Activated CD4-positive, alpha-beta T cell treated with anti-CD3 and anti-CD28 coated beads, Interleukin-2, amount 50 U/mL, for 16 hours (primary cell): ENCODE data around the gene KLKB1.
"Not testable (repeated sequence)": the region's sequence is repeated elsewhere in the genome, so short reads cannot be mapped to it uniquely, and the experiment has no call there.

Experiments
- DNase-seq: peaks from one replicate; pipeline ENCODE4 v3.0.0-alpha.2; 2020

KLKB1 gene

GRCh38 chr4:186227744-186228513 is 622 bp downstream of the KLKB1 start:
- no peak for DNase-seq

- DNase-seq, result no peak
Observed at GRCh38 chr4:186228514-186228894, 1.2 kb downstream of the KLKB1 start.

DNA sequence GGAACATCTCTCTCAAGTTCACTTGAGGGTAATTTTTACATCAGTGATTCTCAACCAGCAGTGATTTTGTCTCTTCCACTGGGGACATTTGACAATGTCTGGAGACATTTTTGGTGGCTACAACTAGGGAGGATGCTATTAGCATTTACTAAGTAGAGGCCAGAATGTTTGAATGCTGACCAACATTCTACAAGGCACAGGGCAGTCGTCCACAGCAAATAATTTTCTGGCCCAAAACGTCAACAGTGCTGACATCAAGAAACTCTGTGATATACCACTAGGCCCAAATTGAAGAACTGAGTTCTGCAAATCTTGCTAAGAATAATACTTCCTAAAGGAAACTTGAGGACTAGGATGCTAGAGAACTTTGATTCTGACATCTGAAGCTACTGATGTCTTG is 7.1 kb downstream of the KLKB1 start:
- no peak for DNase-seq

DNA sequence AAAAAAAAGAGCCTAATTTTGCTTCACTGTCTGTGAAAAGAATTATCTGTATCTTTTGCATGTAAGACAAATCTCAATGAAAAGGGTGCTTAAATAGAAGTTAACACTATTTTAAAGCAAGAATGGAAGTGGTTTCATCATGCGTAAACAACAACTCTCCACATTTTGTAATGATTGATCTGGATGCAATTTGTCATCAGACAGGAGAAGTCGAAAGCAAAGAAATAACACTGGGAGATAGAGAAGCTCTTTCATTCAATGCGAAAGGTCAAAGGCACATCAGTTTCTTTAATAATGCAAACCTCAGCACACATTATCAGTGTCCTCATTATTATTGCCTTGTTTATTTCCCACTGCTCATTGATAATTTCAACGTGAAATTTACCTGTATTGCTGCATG is 8.8 kb downstream of the KLKB1 start:
- no peak for DNase-seq

GRCh38 chr4:186240452-186240847 is 13.1 kb downstream of the KLKB1 start:
- no peak for DNase-seq

- no peak for DNase-seq
Observed at GRCh38 chr4:186240848-186241491, 13.7 kb downstream of the KLKB1 start.

- no peak for DNase-seq
Observed at GRCh38 chr4:186241616-186242015, 14.3 kb downstream of the KLKB1 start.

DNA sequence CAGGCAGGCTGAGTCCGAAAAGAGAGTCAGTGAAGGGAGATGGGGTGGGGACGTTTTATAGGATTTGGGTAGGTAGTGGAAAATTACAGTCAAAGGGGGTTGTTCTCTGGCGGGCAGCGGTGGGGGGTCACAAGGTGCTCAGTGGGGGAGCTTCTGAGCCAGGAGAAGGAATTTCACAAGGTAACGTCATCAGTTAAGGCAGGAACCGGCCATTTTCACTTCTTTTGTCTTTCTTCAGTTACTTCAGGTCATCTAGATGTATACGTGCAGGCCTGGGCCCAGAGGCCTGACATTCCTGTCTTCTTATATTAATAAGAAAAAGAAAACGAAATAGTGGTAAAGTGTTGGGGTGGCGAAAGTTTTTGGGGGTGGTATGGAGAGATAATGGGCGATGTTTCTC is 14.7 kb downstream of the KLKB1 start:
- not testable (repeated sequence) for DNase-seq

GRCh38 chr4:186243331-186243730 is 16.0 kb downstream of the KLKB1 start:
- DNase-seq, result no peak

GRCh38 chr4:186244835-186245234 is 17.5 kb downstream of the KLKB1 start:
- DNase-seq, result no peak

- not testable (repeated sequence) for DNase-seq
Observed at GRCh38 chr4:186247062-186247752, 19.9 kb downstream of the KLKB1 start.

GRCh38 chr4:186248643-186249042 is 21.3 kb downstream of the KLKB1 start:
- no peak for DNase-seq

DNA sequence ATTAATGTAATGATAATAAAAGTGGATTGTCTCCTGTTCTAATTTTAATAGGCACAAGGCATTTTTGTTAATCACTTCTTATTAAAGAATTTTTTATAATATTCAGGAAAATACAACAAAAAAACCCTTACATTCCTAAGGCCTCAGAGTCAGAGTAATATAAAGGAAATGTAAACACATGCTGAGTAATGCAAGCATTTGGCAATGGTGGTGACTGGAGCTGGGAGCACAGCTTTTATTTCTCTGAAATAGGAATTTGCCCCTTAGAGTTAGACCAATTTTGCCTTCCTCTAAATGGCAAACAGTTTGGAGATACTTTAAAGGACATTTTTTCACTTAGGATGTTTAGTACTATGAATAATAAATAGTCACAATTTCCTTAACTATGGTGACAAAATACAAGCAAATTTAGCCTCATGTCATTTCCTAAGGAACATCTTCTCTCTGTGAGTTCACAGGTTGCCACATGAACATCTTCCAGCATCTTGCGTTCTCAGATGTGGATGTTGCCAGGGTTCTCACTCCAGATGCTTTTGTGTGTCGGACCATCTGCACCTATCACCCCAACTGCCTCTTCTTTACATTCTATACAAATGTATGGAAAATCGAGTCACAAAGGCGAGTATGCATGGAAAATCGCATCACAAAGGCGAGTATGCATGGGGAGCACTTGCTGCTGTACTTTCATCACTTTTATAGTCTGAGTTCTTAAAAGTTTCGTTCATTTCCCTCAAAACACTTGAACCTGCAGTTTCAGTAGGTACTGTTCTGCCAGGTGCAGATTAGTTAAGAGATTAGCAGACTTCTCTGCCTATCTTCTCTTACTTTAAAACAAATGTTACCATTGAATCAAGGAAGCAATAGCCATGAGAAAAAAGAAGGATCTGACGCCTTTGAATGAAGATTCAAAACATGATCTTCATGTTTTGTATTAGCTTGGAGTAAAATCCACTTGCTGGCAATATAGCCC is 22.8 kb downstream of the KLKB1 start:
- DNase-seq, result no peak

DNA sequence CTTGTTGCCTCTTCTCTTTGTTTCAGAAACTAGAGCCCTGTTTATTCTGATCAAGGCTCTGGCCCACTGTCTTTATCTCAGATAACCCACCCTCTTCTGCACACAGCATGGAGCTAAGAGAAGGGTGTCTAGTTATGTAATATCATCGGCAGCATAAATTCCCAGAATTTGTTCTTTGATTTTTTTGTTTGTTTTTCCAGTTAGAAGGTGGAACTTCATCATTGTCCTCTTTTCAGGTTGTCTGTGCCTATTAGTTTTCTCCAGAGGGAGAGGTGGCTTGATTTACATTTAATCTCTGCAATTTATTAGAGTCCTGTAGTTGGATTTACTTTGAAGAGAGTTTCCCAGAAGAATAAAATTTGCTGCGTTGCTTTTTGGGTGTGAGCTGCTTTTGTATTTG is 23.5 kb downstream of the KLKB1 start:
- DNase-seq, result no peak

GRCh38 chr4:186255122-186255521 is 27.8 kb downstream of the KLKB1 start:
- no peak for DNase-seq

DNA sequence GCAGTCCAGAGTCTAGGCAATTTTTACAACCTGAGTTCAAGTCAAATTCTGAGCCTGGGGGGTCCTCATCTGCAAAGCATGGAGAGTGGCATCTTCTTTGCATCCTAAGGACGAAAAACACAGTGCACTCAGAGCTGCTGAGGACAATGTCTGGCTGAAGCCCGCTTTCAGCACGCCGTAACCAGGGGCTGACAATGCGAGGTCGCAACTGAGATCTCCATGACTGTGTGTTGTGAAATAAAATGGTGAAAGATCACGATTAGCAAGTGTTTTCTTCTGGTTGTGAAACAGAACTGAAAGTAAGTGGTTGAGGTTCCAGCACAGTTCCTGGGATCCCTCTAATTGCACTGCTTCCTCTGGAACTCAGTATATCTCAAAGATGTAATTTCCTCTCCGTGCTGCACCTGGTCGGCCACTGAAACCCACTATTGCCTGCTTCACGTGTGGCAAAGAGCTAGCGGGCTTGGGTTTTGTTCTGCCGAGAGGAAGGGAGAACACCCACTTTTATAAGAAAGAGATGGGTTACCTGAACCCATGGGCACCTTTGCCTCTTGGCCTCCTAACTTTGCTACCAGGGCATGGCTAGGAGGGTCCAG is 31.0 kb downstream of the KLKB1 start:
- no peak for DNase-seq

GRCh38 chr4:186260117-186260503 is 32.8 kb downstream of the KLKB1 start:
- DNase-seq, result no peak

GRCh38 chr4:186260504-186261448 is 33.5 kb downstream of the KLKB1 start:
- DNase-seq, result no peak

DNA sequence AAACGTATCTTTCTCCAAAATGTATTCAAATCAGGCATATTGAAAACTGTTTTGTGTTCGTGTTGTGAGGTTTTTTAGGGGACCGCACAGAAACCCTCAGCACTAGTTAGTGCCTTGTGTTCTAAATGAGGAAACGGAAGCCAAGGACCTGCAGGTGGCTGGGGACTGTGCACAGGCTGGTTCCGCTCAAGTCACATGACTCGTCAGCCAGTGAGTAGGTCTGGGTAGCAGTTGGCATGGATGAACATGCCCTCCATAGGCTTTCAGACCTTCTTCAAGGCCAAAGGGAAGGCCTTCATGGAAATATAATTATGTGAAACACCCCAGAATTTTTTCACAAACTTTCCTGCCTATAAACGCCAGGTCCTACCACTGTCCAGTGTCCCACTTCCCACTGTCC is 37.4 kb downstream of the KLKB1 start:
- no peak for DNase-seq

DNA sequence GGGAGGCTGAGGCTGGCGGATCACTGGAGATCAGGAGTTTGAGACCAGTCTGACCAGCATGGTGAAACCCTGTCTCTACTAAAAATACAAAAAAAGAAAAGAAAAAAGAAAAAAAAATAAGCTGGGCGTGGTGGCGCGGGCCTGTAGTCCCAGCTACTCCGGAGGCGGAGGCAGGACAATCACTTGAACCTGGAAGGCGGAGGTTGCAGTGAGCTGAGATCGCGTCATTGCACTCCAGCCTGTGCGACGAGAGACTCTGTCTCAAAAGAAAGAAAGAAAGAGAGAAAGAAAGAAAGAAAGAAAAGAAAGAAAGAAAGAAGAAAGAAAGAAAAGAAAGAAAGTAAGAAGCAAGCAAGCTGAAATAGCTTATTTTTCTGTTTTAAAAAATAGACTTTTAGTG is 37.9 kb downstream of the KLKB1 start:
- DNase-seq, result not testable (repeated sequence)
